ENCODE results near the gene PHETA1. TPM values are rescaled to one million over a fixed set of nuclear protein-coding genes. Genes with fewer than 3 reads are reported as not detected.

The PHETA1 gene
- total and polyA plus RNA-seq, 2 experiments from 2014 or later, result 5.3 to 12.9 TPM

- TF ChIP-seq, protein P1, sequence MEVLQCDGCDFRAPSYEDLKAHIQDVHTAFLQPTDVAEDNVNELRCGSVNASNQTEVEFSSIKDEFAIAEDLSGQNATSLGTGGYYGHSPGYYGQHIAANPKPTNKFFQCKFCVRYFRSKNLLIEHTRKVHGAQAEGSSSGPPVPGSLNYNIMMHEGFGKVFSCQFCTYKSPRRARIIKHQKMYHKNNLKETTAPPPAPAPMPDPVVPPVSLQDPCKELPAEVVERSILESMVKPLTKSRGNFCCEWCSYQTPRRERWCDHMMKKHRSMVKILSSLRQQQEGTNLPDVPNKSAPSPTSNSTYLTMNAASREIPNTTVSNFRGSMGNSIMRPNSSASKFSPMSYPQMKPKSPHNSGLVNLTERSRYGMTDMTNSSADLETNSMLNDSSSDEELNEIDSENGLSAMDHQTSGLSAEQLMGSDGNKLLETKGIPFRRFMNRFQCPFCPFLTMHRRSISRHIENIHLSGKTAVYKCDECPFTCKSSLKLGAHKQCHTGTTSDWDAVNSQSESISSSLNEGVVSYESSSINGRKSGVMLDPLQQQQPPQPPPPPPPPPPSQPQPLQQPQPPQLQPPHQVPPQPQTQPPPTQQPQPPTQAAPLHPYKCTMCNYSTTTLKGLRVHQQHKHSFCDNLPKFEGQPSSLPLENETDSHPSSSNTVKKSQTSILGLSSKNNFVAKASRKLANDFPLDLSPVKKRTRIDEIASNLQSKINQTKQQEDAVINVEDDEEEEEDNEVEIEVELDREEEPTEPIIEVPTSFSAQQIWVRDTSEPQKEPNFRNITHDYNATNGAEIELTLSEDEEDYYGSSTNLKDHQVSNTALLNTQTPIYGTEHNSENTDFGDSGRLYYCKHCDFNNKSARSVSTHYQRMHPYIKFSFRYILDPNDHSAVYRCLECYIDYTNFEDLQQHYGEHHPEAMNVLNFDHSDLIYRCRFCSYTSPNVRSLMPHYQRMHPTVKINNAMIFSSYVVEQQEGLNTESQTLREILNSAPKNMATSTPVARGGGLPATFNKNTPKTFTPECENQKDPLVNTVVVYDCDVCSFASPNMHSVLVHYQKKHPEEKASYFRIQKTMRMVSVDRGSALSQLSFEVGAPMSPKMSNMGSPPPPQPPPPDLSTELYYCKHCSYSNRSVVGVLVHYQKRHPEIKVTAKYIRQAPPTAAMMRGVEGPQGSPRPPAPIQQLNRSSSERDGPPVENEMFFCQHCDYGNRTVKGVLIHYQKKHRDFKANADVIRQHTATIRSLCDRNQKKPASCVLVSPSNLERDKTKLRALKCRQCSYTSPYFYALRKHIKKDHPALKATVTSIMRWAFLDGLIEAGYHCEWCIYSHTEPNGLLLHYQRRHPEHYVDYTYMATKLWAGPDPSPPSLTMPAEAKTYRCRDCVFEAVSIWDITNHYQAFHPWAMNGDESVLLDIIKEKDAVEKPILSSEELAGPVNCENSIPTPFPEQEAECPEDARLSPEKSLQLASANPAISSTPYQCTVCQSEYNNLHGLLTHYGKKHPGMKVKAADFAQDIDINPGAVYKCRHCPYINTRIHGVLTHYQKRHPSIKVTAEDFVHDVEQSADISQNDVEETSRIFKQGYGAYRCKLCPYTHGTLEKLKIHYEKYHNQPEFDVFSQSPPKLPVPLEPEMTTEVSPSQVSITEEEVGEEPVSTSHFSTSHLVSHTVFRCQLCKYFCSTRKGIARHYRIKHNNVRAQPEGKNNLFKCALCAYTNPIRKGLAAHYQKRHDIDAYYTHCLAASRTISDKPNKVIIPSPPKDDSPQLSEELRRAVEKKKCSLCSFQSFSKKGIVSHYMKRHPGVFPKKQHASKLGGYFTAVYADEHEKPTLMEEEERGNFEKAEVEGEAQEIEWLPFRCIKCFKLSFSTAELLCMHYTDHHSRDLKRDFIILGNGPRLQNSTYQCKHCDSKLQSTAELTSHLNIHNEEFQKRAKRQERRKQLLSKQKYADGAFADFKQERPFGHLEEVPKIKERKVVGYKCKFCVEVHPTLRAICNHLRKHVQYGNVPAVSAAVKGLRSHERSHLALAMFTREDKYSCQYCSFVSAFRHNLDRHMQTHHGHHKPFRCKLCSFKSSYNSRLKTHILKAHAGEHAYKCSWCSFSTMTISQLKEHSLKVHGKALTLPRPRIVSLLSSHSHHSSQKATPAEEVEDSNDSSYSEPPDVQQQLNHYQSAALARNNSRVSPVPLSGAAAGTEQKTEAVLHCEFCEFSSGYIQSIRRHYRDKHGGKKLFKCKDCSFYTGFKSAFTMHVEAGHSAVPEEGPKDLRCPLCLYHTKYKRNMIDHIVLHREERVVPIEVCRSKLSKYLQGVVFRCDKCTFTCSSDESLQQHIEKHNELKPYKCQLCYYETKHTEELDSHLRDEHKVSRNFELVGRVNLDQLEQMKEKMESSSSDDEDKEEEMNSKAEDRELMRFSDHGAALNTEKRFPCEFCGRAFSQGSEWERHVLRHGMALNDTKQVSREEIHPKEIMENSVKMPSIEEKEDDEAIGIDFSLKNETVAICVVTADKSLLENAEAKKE (CRISPR knock-in tag; IDR thresholded peaks at IDR 0.05), result no peak
- TF ChIP-seq POLR2AphosphoS5 (IDR thresholded peaks at IDR 0.05; ENCODE audit: low read depth) (no peak), JUNB (IDR thresholded peaks at IDR 0.05; ENCODE audit: unreplicated experiment) (no peak), ZNF331 (CRISPR knock-in tag; IDR thresholded peaks at IDR 0.05; ENCODE audit: low read depth) (no peak), EZH2phosphoT487 (IDR thresholded peaks at IDR 0.05; ENCODE audit: unreplicated experiment) (no peak), CREB1 (CRISPR knock-in tag; IDR thresholded peaks at IDR 0.05; ENCODE audit: low read depth) (no peak), CTCF (conservative IDR thresholded peaks at IDR 0.05; ENCODE audit: low read depth in 2 of 2) (no peak)
- TF ChIP-seq, protein P2, sequence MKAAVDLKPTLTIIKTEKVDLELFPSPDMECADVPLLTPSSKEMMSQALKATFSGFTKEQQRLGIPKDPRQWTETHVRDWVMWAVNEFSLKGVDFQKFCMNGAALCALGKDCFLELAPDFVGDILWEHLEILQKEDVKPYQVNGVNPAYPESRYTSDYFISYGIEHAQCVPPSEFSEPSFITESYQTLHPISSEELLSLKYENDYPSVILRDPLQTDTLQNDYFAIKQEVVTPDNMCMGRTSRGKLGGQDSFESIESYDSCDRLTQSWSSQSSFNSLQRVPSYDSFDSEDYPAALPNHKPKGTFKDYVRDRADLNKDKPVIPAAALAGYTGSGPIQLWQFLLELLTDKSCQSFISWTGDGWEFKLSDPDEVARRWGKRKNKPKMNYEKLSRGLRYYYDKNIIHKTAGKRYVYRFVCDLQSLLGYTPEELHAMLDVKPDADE (IDR thresholded peaks at IDR 0.05), result no peak
These were observed 53.8 kb downstream of the PHETA1 start (continued) for GRCh38 chr12:111314953-111315539.

All from GM23338 (cell line).